ENCODE measurements around the gene DTD1.

The DTD1 gene

GRCh38 chr20:18663932-18664331, 76.1 kb downstream of the DTD1 start:
- DNase-seq (ENCODE audit: low spot score), result no peak

- no peak for DNase-seq (ENCODE audit: low spot score)
Measured at GRCh38 chr20:18665135-18665534, 77.3 kb downstream of the DTD1 start.

- DNase-seq (ENCODE audit: low spot score), result no peak
Measured at GRCh38 chr20:18666803-18667415, 79.1 kb downstream of the DTD1 start.

GRCh38 chr20:18669241-18670019, 81.6 kb downstream of the DTD1 start:
- DNase-seq (ENCODE audit: low spot score), result no peak

- DNase-seq (ENCODE audit: low spot score), result no peak
Measured at GRCh38 chr20:18671203-18671710, 83.4 kb downstream of the DTD1 start.

GRCh38 chr20:18672834-18673233, 85.0 kb downstream of the DTD1 start:
- DNase-seq (ENCODE audit: low spot score), result no peak

- no peak for DNase-seq (ENCODE audit: low spot score)
Measured at GRCh38 chr20:18676396-18676795, 88.5 kb downstream of the DTD1 start.

GRCh38 chr20:18677126-18677525, 89.3 kb downstream of the DTD1 start:
- DNase-seq (ENCODE audit: low spot score), result no peak

- peak; percentile 11 for DNase-seq (ENCODE audit: low spot score)
Measured at GRCh38 chr20:18678549-18679419, 90.9 kb downstream of the DTD1 start.

- DNase-seq (ENCODE audit: low spot score), result no peak
Measured at GRCh38 chr20:18683839-18684238, 96.0 kb downstream of the DTD1 start.

GRCh38 chr20:18684775-18685174, 96.9 kb downstream of the DTD1 start:
- DNase-seq (ENCODE audit: low spot score), result no peak

- no peak for DNase-seq (ENCODE audit: low spot score)
Measured at GRCh38 chr20:18685406-18685805, 97.6 kb downstream of the DTD1 start.

- DNase-seq (ENCODE audit: low spot score), result no peak
Measured at GRCh38 chr20:18686696-18687095, 98.8 kb downstream of the DTD1 start.

- no peak for DNase-seq (ENCODE audit: low spot score)
Measured at GRCh38 chr20:18688676-18689075, 100.8 kb downstream of the DTD1 start.

GRCh38 chr20:18689557-18689956, 101.7 kb downstream of the DTD1 start:
- no peak for DNase-seq (ENCODE audit: low spot score)

GRCh38 chr20:18692447-18692846, 104.6 kb downstream of the DTD1 start:
- DNase-seq (ENCODE audit: low spot score), result no peak

- no peak for DNase-seq (ENCODE audit: low spot score)
Measured at GRCh38 chr20:18694071-18694470, 106.2 kb downstream of the DTD1 start.

- DNase-seq (ENCODE audit: low spot score), result no peak
Measured at GRCh38 chr20:18695175-18695574, 107.3 kb downstream of the DTD1 start.

- DNase-seq (ENCODE audit: low spot score), result no peak
Measured at GRCh38 chr20:18698735-18699380, 111.0 kb downstream of the DTD1 start.

GRCh38 chr20:18701969-18702368, 114.1 kb downstream of the DTD1 start:
- DNase-seq (ENCODE audit: low spot score), result no peak

GRCh38 chr20:18702736-18703135, 114.9 kb downstream of the DTD1 start:
- no peak for DNase-seq (ENCODE audit: low spot score)

- no peak for DNase-seq (ENCODE audit: low spot score)
Measured at GRCh38 chr20:18705490-18705889, 117.6 kb downstream of the DTD1 start.

All from NAMALWA (cell line).